GM06990 (cell line): ENCODE results near the gene PAXX.

Source experiments
- DNase-seq: peaks from one replicate; pipeline ENCODE4 v3.0.0-alpha.2; 2011; ENCODE audit not compliant: insufficient read length; ENCODE audit errors: extremely low read depth
- H3K27me3 ChIP-seq: replicated peaks from 2 replicates; pipeline ENCODE4 v1.6.0; 2011; ENCODE audit warnings: low read length; ENCODE audit not compliant: control insufficient read depth, insufficient read depth
- H3K36me3 ChIP-seq: 2 replicates; pipeline ENCODE4 v1.5.1; 2011; ENCODE audit warnings: low read length; ENCODE audit not compliant: control insufficient read depth, insufficient read depth
- H3K4me3 ChIP-seq: replicated peaks from 2 replicates; pipeline ENCODE4 v1.5.1; 2011; ENCODE audit warnings: low read depth, mild to moderate bottlenecking, control low read depth, low read length
- CTCF ChIP-seq: IDR thresholded peaks from 2 replicates; pipeline ENCODE4 v1.5.1; 2011; ENCODE audit warnings: low read length, control low read depth, mild to moderate bottlenecking, inconsistent platforms; ENCODE audit not compliant: insufficient read depth, poor library complexity, severe bottlenecking

Gene PAXX

GRCh38 chr9:136980669-136981478 lies 11.3 kb upstream of the PAXX start:
- Histone ChIP-seq H3K4me3 (no peak overlapping the region), H3K36me3 (no peaks in the 10 kb centered on the region), H3K27me3 (no peaks in the 10 kb centered on the region; the same call in 1 of the 2 replicates)
- no peak for DNase-seq
- no peak for TF ChIP-seq CTCF

DNA sequence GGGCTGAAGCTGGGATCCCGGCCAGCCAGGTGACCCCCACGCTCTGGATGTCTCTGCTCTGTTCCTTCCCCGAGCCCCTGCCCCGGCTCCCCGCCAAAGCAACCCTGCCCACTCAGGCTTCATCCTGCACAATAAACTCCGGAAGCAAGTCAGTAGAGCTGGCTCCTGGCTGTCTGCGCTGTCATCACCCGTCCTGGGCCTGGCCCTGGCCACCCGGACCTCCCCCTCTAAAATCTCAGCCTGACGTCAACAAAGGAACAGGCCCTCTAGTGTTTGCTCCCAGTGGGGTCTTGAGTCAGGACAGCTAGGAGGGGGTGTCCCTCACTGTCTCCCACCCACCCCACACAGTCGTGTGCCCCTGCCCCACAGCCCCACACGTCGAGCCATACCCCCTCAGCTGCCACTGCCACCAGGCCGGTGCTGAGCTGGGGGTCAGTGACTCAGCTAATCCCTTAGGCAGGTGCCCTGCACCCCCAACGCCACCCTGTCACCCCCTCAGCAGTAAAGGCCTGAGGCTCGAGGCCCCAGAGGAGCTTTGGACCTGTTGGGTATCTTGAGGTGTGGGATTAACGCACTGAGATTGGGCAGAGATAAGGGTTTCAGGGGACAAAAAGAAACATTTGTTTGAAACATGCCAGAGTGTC lies 10.5 kb upstream of the PAXX start:
- no peaks in the 10 kb centered on the region for H3K36me3 ChIP-seq
- H3K4me3 ChIP-seq: no peak overlapping the region
- H3K27me3 ChIP-seq: no peaks in the 10 kb centered on the region; the same call in 1 of the 2 replicates
- no peak for TF ChIP-seq CTCF
- no peak for DNase-seq

GRCh38 chr9:136982232-136983051 lies 9.8 kb upstream of the PAXX start, which contains the start of gene LCNL1:
Gene LCNL1, plus strand, starts transcription at chr9:136982993. Its CDS starts 594 bp downstream, at chr9:136983587.
- no peaks in the 10 kb centered on the region; the same call in 1 of the 2 replicates for H3K27me3 ChIP-seq
- H3K4me3 ChIP-seq: no peak within 1 kb of the TSS
- no peaks in the 10 kb centered on the region for H3K36me3 ChIP-seq
- no peak for TF ChIP-seq CTCF
- DNase-seq: no peak

DNA sequence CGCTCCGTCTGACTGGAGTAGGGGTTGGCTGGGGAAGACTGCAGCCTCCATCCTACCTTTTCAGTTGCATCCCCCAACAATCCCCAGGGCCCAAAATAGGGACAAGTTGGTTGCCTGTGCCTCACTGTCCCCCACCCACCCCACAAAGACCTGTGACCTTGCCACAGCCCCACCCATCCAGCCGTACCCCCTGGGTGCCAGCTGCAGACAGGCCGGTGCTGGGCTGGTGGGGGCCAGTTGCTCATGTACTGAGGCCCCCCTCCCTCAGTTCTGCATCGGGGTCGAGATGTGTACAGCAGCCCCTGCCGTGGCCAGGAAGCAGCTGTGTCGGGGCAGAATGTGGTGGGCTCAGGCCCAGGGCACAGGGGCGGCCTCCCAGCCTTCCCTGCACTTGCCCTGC lies 9.1 kb upstream of the PAXX start:
- TF ChIP-seq CTCF: no peak
- no peaks in the 10 kb centered on the region; the same call in 1 of the 2 replicates for H3K27me3 ChIP-seq
- DNase-seq: no peak
- no peaks in the 10 kb centered on the region for H3K36me3 ChIP-seq
- H3K4me3 ChIP-seq: no peak overlapping the region

GRCh38 chr9:136983656-136984314 lies 8.4 kb upstream of the PAXX start:
- no peak for TF ChIP-seq CTCF
- no peaks in the 10 kb centered on the region for H3K36me3 ChIP-seq
- DNase-seq: no peak
- H3K27me3 ChIP-seq: no peaks in the 10 kb centered on the region; the same call in 1 of the 2 replicates
- no peak overlapping the region for H3K4me3 ChIP-seq
